T-helper 2 cell treated with Interferon-gamma antibody and Interleukin-4, amounts not matched to agents 5 μg/mL and 100 μg/mL, for 36 hours (primary cell): ENCODE data around the gene HRAS.

Experiments used
- DNase-seq: peaks from one replicate; pipeline ENCODE4 v3.0.0; 2021; ENCODE audit warnings: low spot score
- H3K27ac Mint-ChIP-seq: one replicate; pipeline ENCODE4 v1.8.0; 2021; ENCODE audit warnings: mild to moderate bottlenecking, mixed read lengths
- H3K27me3 Mint-ChIP-seq: one replicate; pipeline ENCODE4 v1.8.0; 2021; ENCODE audit warnings: low read depth, mixed read lengths
- H3K36me3 Mint-ChIP-seq: one replicate; pipeline ENCODE4 v1.8.0; 2021; ENCODE audit warnings: low read depth, mixed read lengths
- H3K4me1 Mint-ChIP-seq: one replicate; pipeline ENCODE4 v1.8.0; 2021; ENCODE audit warnings: low read depth, mixed read lengths
- H3K4me3 Mint-ChIP-seq: one replicate; pipeline ENCODE4 v1.8.0; 2022; ENCODE audit warnings: mild to moderate bottlenecking, moderate library complexity, mixed read lengths
- H3K9me3 Mint-ChIP-seq: one replicate; pipeline ENCODE4 v1.8.0; 2021; ENCODE audit warnings: mixed read lengths

HRAS gene

DNA sequence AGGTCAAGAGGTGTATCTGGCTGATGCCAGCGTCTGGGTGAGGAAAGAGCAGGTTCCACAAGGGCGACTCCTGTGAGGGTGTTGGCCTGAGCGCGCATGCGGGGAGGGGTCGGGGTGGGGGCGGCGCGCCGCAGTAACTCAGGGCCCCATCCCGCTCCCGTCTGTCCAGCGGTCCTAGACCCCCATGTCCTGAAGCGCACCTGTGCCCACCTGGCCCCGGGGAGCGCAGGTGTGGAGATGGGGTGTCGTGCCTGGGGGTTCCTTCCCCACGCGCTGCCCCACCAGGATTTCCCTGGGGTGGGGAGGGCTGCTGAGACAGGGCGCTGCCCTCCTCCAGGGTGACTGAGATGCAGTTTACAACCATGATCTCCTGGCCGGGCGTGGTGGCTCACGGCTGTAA lies 49.2 kb downstream of the HRAS start:
- Mint-ChIP-seq H3K9me3 (no peaks in the 10 kb centered on the region), H3K27ac (no peak overlapping the region), H3K27me3 (no peaks in the 10 kb centered on the region), H3K36me3 (no peaks in the 10 kb centered on the region), H3K4me3 (no peak overlapping the region), H3K4me1 (no peaks in the 10 kb centered on the region)
- DNase-seq: no peak

DNA sequence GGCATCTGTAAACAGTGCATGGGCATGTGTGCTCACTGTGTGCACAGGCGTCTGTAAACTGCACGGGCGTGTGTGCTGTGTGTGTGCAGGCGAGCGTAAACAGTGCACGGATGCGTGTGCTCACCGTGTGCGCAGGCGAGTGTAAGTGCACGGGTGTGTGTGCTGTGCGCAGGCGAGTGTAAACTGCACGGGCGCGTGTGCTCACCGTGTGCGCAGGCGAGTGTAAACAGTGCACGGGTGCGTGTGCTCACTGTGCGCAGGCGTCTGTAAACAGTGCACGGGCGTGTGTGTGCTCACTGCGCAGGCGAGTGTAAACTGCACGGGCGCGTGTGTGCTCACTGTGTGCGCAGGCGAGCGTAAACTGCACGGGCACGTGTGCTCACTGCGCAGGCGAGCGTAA lies 50.8 kb downstream of the HRAS start:
- no peaks in the 10 kb centered on the region for H3K4me1 Mint-ChIP-seq
- no peaks in the 10 kb centered on the region for H3K36me3 Mint-ChIP-seq
- H3K9me3 Mint-ChIP-seq: no peaks in the 10 kb centered on the region
- H3K27ac Mint-ChIP-seq: no peak overlapping the region
- no peaks in the 10 kb centered on the region for H3K27me3 Mint-ChIP-seq
- H3K4me3 Mint-ChIP-seq: no peak overlapping the region
- no peak for DNase-seq
